NCI-H524 treated with DMSO at 0.1 percent for 48 hours (cell line): ENCODE measurements around the gene ASTN1.

Experiments
- DNase-seq: peaks from one replicate; lab custom pipeline; 2025; lab: John Stamatoyannopoulos, UW

The ASTN1 gene

GRCh38 chr1:177163844-177164379 is 600 bp downstream of the ASTN1 start:
- DNase-seq, result no peak

- no peak for DNase-seq
Measured at GRCh38 chr1:177162243-177162642, 2.3 kb downstream of the ASTN1 start.

- no peak for DNase-seq
Measured at GRCh38 chr1:177146499-177146898, 18.0 kb downstream of the ASTN1 start.

GRCh38 chr1:177145106-177146070 is 19.1 kb downstream of the ASTN1 start:
- DNase-seq, result no peak

GRCh38 chr1:177142791-177143271 is 21.7 kb downstream of the ASTN1 start:
- no peak for DNase-seq

- no peak for DNase-seq
Measured at GRCh38 chr1:177142010-177142409, 22.5 kb downstream of the ASTN1 start.

GRCh38 chr1:177138347-177138746 is 26.2 kb downstream of the ASTN1 start:
- no peak for DNase-seq

GRCh38 chr1:177137814-177138213 is 26.7 kb downstream of the ASTN1 start:
- peak; percentile 21 for DNase-seq

GRCh38 chr1:177135250-177135649 is 29.3 kb downstream of the ASTN1 start:
- no peak for DNase-seq

GRCh38 chr1:177133977-177134538 is 30.5 kb downstream of the ASTN1 start:
- no peak for DNase-seq

GRCh38 chr1:177132141-177132540 is 32.4 kb downstream of the ASTN1 start:
- no peak for DNase-seq

- no peak for DNase-seq
Measured at GRCh38 chr1:177131723-177132122, 32.8 kb downstream of the ASTN1 start.

GRCh38 chr1:177130451-177130945 is 34.0 kb downstream of the ASTN1 start:
- DNase-seq, result peak; percentile 3

GRCh38 chr1:177128665-177129281 is 35.7 kb downstream of the ASTN1 start:
- DNase-seq, result no peak

GRCh38 chr1:177126267-177126666 is 38.2 kb downstream of the ASTN1 start:
- no peak for DNase-seq

GRCh38 chr1:177124577-177125278 is 39.8 kb downstream of the ASTN1 start:
- no peak for DNase-seq

- peak; percentile 95 for DNase-seq
Measured at GRCh38 chr1:177122461-177123251, 41.9 kb downstream of the ASTN1 start.

- peak; percentile 7 for DNase-seq
Measured at GRCh38 chr1:177119311-177119710, 45.2 kb downstream of the ASTN1 start.

GRCh38 chr1:177118901-177119300 is 45.6 kb downstream of the ASTN1 start:
- no peak for DNase-seq

GRCh38 chr1:177116941-177117340 is 47.6 kb downstream of the ASTN1 start:
- DNase-seq, result no peak
